ENCODE results near the gene ATP10A.

GRCh38 chr15:25737218-25737643, 125.9 kb downstream of the ATP10A start:
- TF ChIP-seq CTCF (IDR thresholded peaks at IDR 0.05), result no peak
- no peak for TF ChIP-seq POLR2AphosphoS5 (IDR thresholded peaks at IDR 0.05)
